ENCODE measurements around the gene ESF1. TPM values are rescaled to one million over a fixed set of nuclear protein-coding genes. Genes with fewer than 3 reads are reported as not detected.

ESF1 gene
- total RNA-seq, 1 donor from 2014 or later = 16.1 TPM

- DNase-seq = no peak
- Mint-ChIP-seq H3K4me1 (ENCODE audit: low read depth, unreplicated experiment) (peaks cover 4% of the 10 kb centered on the region), H3K9me3 (ENCODE audit: unreplicated experiment) (peaks cover 2% of the 10 kb centered on the region), H3K27me3 (ENCODE audit: unreplicated experiment) (peaks cover 4% of the 10 kb centered on the region), H3K4me3 (ENCODE audit: unreplicated experiment) (no peak overlapping the region), H3K27ac (ENCODE audit: unreplicated experiment) (no peak overlapping the region), H3K36me3 (ENCODE audit: unreplicated experiment) (no peaks in the 10 kb centered on the region)
- no peak for TF ChIP-seq CTCF (IDR thresholded peaks at IDR 0.05; ENCODE audit: partially characterized antibody, unreplicated experiment)
Measured at GRCh38 chr20:13684566-13685222, 100.0 kb downstream of the ESF1 start.

GRCh38 chr20:13683833-13684232 is 100.9 kb downstream of the ESF1 start:
- H3K9me3 Mint-ChIP-seq (ENCODE audit: unreplicated experiment) = peaks cover 2% of the 10 kb centered on the region
- no peak overlapping the region for H3K27ac Mint-ChIP-seq (ENCODE audit: unreplicated experiment)
- H3K36me3 Mint-ChIP-seq (ENCODE audit: unreplicated experiment) = no peaks in the 10 kb centered on the region

DNA sequence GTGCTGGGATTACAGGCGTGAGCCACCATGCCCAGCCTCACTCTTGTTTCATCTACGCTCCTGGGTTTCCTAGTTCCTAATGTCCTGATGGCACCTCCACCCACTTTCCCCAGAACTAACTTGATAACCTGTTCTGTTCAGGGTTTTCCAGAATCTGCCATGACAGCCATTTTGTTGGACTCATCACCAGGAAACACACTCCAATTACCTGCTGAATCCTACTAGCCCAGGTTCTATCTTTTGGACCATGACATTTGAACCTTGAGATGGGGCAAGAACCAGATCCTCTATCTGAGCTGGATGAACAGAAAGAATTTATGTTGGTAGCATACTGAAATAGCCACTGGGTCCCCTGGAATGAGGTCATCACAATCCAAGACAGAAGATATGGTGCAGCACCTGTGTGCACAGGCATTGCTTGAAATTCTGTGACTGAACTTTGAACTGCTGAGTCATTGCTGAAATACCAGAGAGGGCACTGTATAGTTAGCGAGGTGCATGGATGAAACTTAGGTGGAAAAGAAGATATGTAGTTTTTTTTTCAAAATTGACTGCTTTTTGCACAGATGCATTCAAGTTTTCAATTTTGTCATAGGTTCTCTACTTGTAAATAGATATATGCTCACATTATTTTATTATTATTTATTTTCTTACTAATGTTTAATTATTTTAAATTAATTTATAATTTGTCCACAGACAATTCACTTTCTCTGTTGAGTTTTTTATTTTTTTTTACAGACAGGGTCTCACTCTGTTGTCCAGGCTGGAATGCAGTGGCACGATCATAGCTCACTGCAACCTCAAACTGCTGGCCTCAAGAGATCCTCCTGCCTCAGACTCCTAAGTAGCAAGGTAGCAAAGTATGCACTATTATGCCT is 103.2 kb downstream of the ESF1 start:
- TF ChIP-seq CTCF (IDR thresholded peaks at IDR 0.05; ENCODE audit: partially characterized antibody, unreplicated experiment) = no peak
- Mint-ChIP-seq H3K36me3 (ENCODE audit: unreplicated experiment) (no peaks in the 10 kb centered on the region), H3K9me3 (ENCODE audit: unreplicated experiment) (peaks cover 2% of the 10 kb centered on the region), H3K27me3 (ENCODE audit: unreplicated experiment) (peaks cover 3% of the 10 kb centered on the region), H3K4me1 (ENCODE audit: low read depth, unreplicated experiment) (peaks cover 4% of the 10 kb centered on the region), H3K4me3 (ENCODE audit: unreplicated experiment) (no peak overlapping the region), H3K27ac (ENCODE audit: unreplicated experiment) (no peak overlapping the region)
- DNase-seq = no peak

More at GRCh38 chr20:13683833-13684232, 100.9 kb downstream of the ESF1 start:
- no peak for DNase-seq
- no peak overlapping the region for H3K4me3 Mint-ChIP-seq (ENCODE audit: unreplicated experiment)
- peaks cover 4% of the 10 kb centered on the region for H3K4me1 Mint-ChIP-seq (ENCODE audit: low read depth, unreplicated experiment)
- TF ChIP-seq CTCF (IDR thresholded peaks at IDR 0.05; ENCODE audit: partially characterized antibody, unreplicated experiment) = no peak
- H3K27me3 Mint-ChIP-seq (ENCODE audit: unreplicated experiment) = peaks cover 4% of the 10 kb centered on the region

- H3K27ac Mint-ChIP-seq (ENCODE audit: unreplicated experiment) = no peak overlapping the region
- no peak for DNase-seq
- no peak for TF ChIP-seq CTCF (IDR thresholded peaks at IDR 0.05; ENCODE audit: partially characterized antibody, unreplicated experiment)
Measured at GRCh38 chr20:13678944-13679343, 105.8 kb downstream of the ESF1 start.

DNA sequence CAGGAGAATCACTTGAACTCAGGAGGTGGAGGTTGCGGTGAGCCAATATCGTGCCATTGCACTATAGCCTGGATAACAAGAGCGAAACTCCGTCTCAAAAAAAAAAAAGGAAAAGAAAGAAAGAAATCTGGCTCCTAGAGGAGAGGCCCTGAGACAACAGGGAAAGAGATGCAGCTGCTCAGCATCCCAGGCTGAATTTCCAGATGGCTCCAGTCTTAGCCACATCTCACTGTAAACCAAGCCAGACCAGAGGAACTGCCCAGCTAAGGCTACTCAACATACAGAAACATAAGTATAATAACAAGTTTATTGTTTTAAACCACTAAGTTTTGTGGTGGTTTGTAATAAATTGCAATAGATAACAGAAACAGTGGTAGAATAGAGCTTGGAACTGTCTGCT is 107.5 kb downstream of the ESF1 start:
- Mint-ChIP-seq H3K9me3 (ENCODE audit: unreplicated experiment) (peaks cover 2% of the 10 kb centered on the region), H3K4me1 (ENCODE audit: low read depth, unreplicated experiment) (no peaks in the 10 kb centered on the region), H3K36me3 (ENCODE audit: unreplicated experiment) (no peaks in the 10 kb centered on the region), H3K27ac (ENCODE audit: unreplicated experiment) (no peak overlapping the region), H3K4me3 (ENCODE audit: unreplicated experiment) (no peak overlapping the region), H3K27me3 (ENCODE audit: unreplicated experiment) (no peaks in the 10 kb centered on the region)
- DNase-seq = no peak
- no peak for TF ChIP-seq CTCF (IDR thresholded peaks at IDR 0.05; ENCODE audit: partially characterized antibody, unreplicated experiment)

More at GRCh38 chr20:13678944-13679343, 105.8 kb downstream of the ESF1 start:
- Mint-ChIP-seq H3K4me3 (ENCODE audit: unreplicated experiment) (no peak overlapping the region), H3K27me3 (ENCODE audit: unreplicated experiment) (no peaks in the 10 kb centered on the region), H3K9me3 (ENCODE audit: unreplicated experiment) (peaks cover 1% of the 10 kb centered on the region), H3K36me3 (ENCODE audit: unreplicated experiment) (no peaks in the 10 kb centered on the region), H3K4me1 (ENCODE audit: low read depth, unreplicated experiment) (no peaks in the 10 kb centered on the region)
